ENCODE data around the gene RSPRY1.

RSPRY1 gene

DNA sequence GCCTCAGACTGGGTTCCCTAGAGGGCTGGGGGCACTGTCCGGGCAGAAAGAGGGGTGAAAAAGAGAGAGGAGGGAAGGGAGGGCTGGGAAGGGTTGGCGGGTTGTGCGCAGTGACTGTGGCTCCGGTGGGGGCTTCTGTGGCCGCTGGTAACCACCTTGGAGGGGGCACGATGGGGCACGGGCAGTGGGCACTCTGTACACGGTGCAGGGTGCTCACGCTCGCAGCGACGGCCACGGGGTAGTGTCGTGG lies 97.8 kb downstream of the RSPRY1 start:
- H3K9me2 ChIP-seq (replicated peaks; ENCODE audit: insufficient read depth, low read length): no peaks in the 10 kb centered on the region
- H3K36me3 ChIP-seq (replicated peaks; ENCODE audit: insufficient read depth, low read length): no peaks in the 10 kb centered on the region
- H2AFZ ChIP-seq (ENCODE audit: low read length): no peak overlapping the region
- no peaks in the 10 kb centered on the region for H3K4me1 ChIP-seq (ENCODE audit: low read length)
- no peak for TF ChIP-seq EZH2 (optimal IDR thresholded peaks at IDR 0.05; ENCODE audit: low read depth, low read length)
- TF ChIP-seq, protein P1, sequence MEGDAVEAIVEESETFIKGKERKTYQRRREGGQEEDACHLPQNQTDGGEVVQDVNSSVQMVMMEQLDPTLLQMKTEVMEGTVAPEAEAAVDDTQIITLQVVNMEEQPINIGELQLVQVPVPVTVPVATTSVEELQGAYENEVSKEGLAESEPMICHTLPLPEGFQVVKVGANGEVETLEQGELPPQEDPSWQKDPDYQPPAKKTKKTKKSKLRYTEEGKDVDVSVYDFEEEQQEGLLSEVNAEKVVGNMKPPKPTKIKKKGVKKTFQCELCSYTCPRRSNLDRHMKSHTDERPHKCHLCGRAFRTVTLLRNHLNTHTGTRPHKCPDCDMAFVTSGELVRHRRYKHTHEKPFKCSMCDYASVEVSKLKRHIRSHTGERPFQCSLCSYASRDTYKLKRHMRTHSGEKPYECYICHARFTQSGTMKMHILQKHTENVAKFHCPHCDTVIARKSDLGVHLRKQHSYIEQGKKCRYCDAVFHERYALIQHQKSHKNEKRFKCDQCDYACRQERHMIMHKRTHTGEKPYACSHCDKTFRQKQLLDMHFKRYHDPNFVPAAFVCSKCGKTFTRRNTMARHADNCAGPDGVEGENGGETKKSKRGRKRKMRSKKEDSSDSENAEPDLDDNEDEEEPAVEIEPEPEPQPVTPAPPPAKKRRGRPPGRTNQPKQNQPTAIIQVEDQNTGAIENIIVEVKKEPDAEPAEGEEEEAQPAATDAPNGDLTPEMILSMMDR (IDR thresholded peaks at IDR 0.05; ENCODE audit: low read length): no peak
- TF ChIP-seq EZH2phosphoT487 (IDR thresholded peaks at IDR 0.05; ENCODE audit: low read length): no peak
- H3K9me3 ChIP-seq (replicated peaks; ENCODE audit: insufficient read depth, low read length): no peaks in the 10 kb centered on the region
- H3K79me2 ChIP-seq (ENCODE audit: low read length): no peaks in the 10 kb centered on the region
- no peaks in the 10 kb centered on the region for H3K27me3 ChIP-seq (replicated peaks; ENCODE audit: insufficient read depth, low read length)
- H3K27ac ChIP-seq (ENCODE audit: low read length): no peak overlapping the region
- no peak overlapping the region for H3K9ac ChIP-seq (ENCODE audit: low read length)
- DNase-seq: no peak
- no peaks in the 10 kb centered on the region for H4K20me1 ChIP-seq (ENCODE audit: insufficient read depth, low read length)
- no peaks in the 10 kb centered on the region for H3F3A ChIP-seq (ENCODE audit: insufficient read depth, low read length)
- H3K4me2 ChIP-seq (ENCODE audit: low read depth, low read length): peak overlapping the region; percentile 97; the same call in 1 of the 2 replicates
- H3K4me3 ChIP-seq (ENCODE audit: low read length): no peak overlapping the region

DNA sequence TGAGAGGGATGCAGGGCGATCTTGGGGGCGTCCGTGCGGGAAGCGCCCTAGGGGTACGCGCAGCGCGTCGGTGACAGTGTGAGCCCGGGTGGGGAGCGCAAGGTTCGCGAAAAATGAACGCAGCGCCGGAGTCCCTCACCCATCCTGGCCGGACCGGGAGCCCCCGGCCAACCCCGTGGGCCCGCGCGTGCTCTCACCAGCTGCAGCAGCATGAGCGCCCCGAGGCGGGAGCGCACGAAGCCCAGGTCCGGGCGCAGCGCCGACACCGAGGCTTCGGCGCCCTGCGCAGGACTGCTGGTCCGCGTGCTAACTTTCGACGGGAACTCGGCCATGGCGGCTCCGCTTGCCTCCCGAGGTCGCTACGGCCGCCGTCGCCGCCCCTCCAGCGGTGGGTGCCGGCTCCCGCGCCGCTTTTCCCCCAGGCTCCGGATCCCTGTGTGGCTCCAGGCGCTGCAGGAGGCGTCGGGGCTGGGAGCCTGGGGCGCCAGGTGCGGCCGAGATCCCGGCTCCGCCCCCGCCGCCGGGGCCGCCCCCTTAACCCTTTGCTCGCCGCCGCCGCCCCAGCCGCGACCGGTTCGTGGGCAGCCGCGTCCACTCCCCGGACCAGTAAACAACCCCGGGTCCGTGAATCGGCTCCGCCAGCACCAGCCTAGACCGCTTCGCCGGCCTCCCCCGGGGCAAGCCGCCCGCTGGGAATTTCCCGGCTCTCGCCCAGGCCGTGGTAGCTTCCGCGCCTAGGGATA lies 98.3 kb downstream of the RSPRY1 start, which contains the start of gene PLLP:
TSS of gene PLLP (minus strand) at position 464 of the 743 bp plus-strand sequence. CDS start at position 332, 132 bp downstream.
- 0 out of 2 replicates have a peak, but pooled peaks cover 1% of the 10 kb centered on the region for H3K4me1 ChIP-seq (ENCODE audit: low read length)
- no peaks in the 10 kb centered on the region for H3K79me2 ChIP-seq (ENCODE audit: low read length)
- H3K4me2 ChIP-seq (ENCODE audit: low read depth, low read length): peak within 1 kb of the TSS; percentile 97
- H3K36me3 ChIP-seq (replicated peaks; ENCODE audit: insufficient read depth, low read length): no peaks in the 10 kb centered on the region
- TF ChIP-seq, protein P1 (IDR thresholded peaks at IDR 0.05; ENCODE audit: low read length): no peak
- TF ChIP-seq EZH2 (optimal IDR thresholded peaks at IDR 0.05; ENCODE audit: low read depth, low read length) (no peak), EZH2phosphoT487 (IDR thresholded peaks at IDR 0.05; ENCODE audit: low read length) (no peak)
- no peak within 1 kb of the TSS for H3K27ac ChIP-seq (ENCODE audit: low read length)
- H3K9ac ChIP-seq (ENCODE audit: low read length): peak within 1 kb of the TSS; percentile 24; the same call in 1 of the 2 replicates
- H3K4me3 ChIP-seq (ENCODE audit: low read length): peak within 1 kb of the TSS; percentile 67
- no peaks in the 10 kb centered on the region for H4K20me1 ChIP-seq (ENCODE audit: insufficient read depth, low read length)
- H2AFZ ChIP-seq (ENCODE audit: low read length): peak within 1 kb of the TSS; percentile 60
- no peak for DNase-seq
- H3K9me2 ChIP-seq (replicated peaks; ENCODE audit: insufficient read depth, low read length): no peaks in the 10 kb centered on the region
- no peaks in the 10 kb centered on the region for H3K9me3 ChIP-seq (replicated peaks; ENCODE audit: insufficient read depth, low read length)
- H3F3A ChIP-seq (ENCODE audit: insufficient read depth, low read length): no peaks in the 10 kb centered on the region; the same call in 1 of the 2 replicates
- no peaks in the 10 kb centered on the region for H3K27me3 ChIP-seq (replicated peaks; ENCODE audit: insufficient read depth, low read length)

DNA sequence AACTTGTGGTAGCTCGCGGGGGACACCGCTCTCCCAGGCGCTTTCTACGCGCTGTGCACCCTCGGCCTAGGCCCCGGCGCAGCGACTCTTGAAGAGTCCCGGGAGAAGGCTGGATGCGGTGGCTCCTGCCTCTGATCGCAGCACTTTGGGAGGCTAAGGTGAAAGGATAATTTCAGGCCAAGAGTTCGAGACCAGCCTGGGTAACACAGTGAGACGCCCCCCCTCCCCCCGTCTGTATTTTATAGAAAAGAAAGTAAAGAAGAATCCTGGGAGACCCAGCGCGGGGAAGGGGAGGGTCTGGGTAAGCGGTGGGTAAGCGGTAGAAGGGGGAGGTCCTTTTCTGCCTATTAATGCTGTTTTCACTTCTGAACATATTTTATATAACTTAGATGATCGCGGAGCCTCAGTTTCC lies 98.8 kb downstream of the RSPRY1 start:
- H3K27me3 ChIP-seq (replicated peaks; ENCODE audit: insufficient read depth, low read length): no peaks in the 10 kb centered on the region
- H3K4me2 ChIP-seq (ENCODE audit: low read depth, low read length): peak overlapping the region; percentile 97
- no peaks in the 10 kb centered on the region for H3K79me2 ChIP-seq (ENCODE audit: low read length)
- no peaks in the 10 kb centered on the region for H3K9me3 ChIP-seq (replicated peaks; ENCODE audit: insufficient read depth, low read length)
- peak overlapping the region; percentile 24; the same call in 1 of the 2 replicates for H3K9ac ChIP-seq (ENCODE audit: low read length)
- H3K36me3 ChIP-seq (replicated peaks; ENCODE audit: insufficient read depth, low read length): no peaks in the 10 kb centered on the region
- TF ChIP-seq, protein P1 (IDR thresholded peaks at IDR 0.05; ENCODE audit: low read length): no peak
- no peak for TF ChIP-seq EZH2 (optimal IDR thresholded peaks at IDR 0.05; ENCODE audit: low read depth, low read length)
- no peak for TF ChIP-seq EZH2phosphoT487 (IDR thresholded peaks at IDR 0.05; ENCODE audit: low read length)
- no peak overlapping the region for H3K27ac ChIP-seq (ENCODE audit: low read length)
- no peaks in the 10 kb centered on the region for H3K9me2 ChIP-seq (replicated peaks; ENCODE audit: insufficient read depth, low read length)
- H3K4me3 ChIP-seq (ENCODE audit: low read length): peak overlapping the region; percentile 67
- H2AFZ ChIP-seq (ENCODE audit: low read length): peak overlapping the region; percentile 60
- no peak for DNase-seq
- no peaks in the 10 kb centered on the region for H4K20me1 ChIP-seq (ENCODE audit: insufficient read depth, low read length)
- H3F3A ChIP-seq (ENCODE audit: insufficient read depth, low read length): no peaks in the 10 kb centered on the region; the same call in 1 of the 2 replicates
- peaks cover 6% of the 10 kb centered on the region for H3K4me1 ChIP-seq (ENCODE audit: low read length)

Measured in MM.1S (cell line).